GM18505 (cell line): Measurements from ENCODE around the gene VASH2.
A peak's percentile ranks its signal among the peaks of the same experiment; 100 is the strongest.

Experiments
- ATAC-seq: cut with Tn5 transposase; IDR thresholded peaks from one replicate; pipeline ENCODE4 v1.9.1; 2021; ENCODE audit not compliant: unreplicated experiment
- POLR2A ChIP-seq: IDR thresholded peaks from 4 replicates; pipeline ENCODE4 v1.6.1; 2011; ENCODE audit warnings: borderline replicate concordance; ENCODE audit not compliant: insufficient read depth, insufficient read length; ENCODE audit errors: extremely low read depth

VASH2 gene

GRCh38 chr1:212942679-212943392 lies 7.5 kb upstream of the VASH2 start:
- no peak for ATAC-seq
- TF ChIP-seq POLR2A: no peak

- no peak for ATAC-seq
- TF ChIP-seq POLR2A: no peak
Measured at GRCh38 chr1:212943393-212943710, 7.0 kb upstream of the VASH2 start.

GRCh38 chr1:212944229-212944901 lies 6.0 kb upstream of the VASH2 start:
- TF ChIP-seq POLR2A: no peak

GRCh38 chr1:212945056-212945455 lies 5.3 kb upstream of the VASH2 start:
- no peak for ATAC-seq
- TF ChIP-seq POLR2A: no peak

More at GRCh38 chr1:212944229-212944901, 6.0 kb upstream of the VASH2 start:
- ATAC-seq: peak; percentile 54

- ATAC-seq: no peak
- TF ChIP-seq POLR2A: no peak
Measured at GRCh38 chr1:212945463-212946160, 4.7 kb upstream of the VASH2 start.

- ATAC-seq: no peak
- no peak for TF ChIP-seq POLR2A
Measured at GRCh38 chr1:212946872-212947271, 3.5 kb upstream of the VASH2 start.

GRCh38 chr1:212949771-212950170 lies 570 bp upstream of the VASH2 start:
- TF ChIP-seq POLR2A: no peak
- no peak for ATAC-seq

GRCh38 chr1:212951126-212951946 lies 995 bp downstream of the VASH2 start:
- ATAC-seq: peak; percentile 5
- TF ChIP-seq POLR2A: no peak

GRCh38 chr1:212951947-212952640 lies 1.8 kb downstream of the VASH2 start:
- no peak for TF ChIP-seq POLR2A
- ATAC-seq: no peak

GRCh38 chr1:212952641-212952976 lies 2.3 kb downstream of the VASH2 start:
- no peak for TF ChIP-seq POLR2A
- ATAC-seq: no peak

- ATAC-seq: no peak
- no peak for TF ChIP-seq POLR2A
Measured at GRCh38 chr1:212953321-212953720, 3.0 kb downstream of the VASH2 start.

- no peak for ATAC-seq
- no peak for TF ChIP-seq POLR2A
Measured at GRCh38 chr1:212954514-212954913, 4.2 kb downstream of the VASH2 start.

GRCh38 chr1:212955098-212955497 lies 4.8 kb downstream of the VASH2 start:
- no peak for TF ChIP-seq POLR2A
- ATAC-seq: no peak

- TF ChIP-seq POLR2A: no peak
- no peak for ATAC-seq
Measured at GRCh38 chr1:212955961-212956620, 5.8 kb downstream of the VASH2 start.
